Measurements from ENCODE around the gene ZNRF1. TPM values are rescaled to one million over a fixed set of nuclear protein-coding genes. Genes with fewer than 3 reads are reported as not detected.

The ZNRF1 gene
- total and polyA plus RNA-seq, 9 donors = 15.2 to 47.0 (median 45.2) TPM

DNA sequence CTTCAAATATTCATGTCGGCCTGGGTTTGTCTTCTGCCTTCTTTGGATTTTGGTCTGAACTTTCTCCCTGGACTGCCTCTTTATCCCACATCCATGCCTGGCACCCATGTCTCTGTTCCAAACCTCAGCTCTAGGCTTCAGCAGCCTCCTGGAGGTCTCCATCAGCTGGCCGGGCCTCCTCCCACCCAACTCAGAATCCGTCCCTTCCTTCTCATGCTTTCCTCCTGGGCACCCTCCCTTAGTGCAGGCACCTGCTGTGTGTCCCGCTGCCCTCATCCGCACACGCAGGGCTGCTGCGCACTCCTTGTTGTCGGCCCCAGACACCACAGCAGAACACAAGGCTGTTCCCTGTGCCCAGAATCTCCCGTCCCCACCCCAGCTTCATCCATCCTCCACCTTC is 103.8 kb downstream of the ZNRF1 start:
- Histone ChIP-seq H3K4me3 (ENCODE audit: low read length) (no peak overlapping the region), H3K9me3 (replicated peaks; ENCODE audit: control insufficient read depth, low read depth, low read length) (no peaks in the 10 kb centered on the region), H3K36me3 (ENCODE audit: control insufficient read depth, insufficient read depth, low read length) (peaks cover 17% of the 10 kb centered on the region), H3K4me1 (ENCODE audit: control insufficient read depth, insufficient read depth, low read length) (peaks cover 51% of the 10 kb centered on the region), H3K27ac (ENCODE audit: low read length) (no peak overlapping the region), H3K27me3 (ENCODE audit: control insufficient read depth, insufficient read depth, low read length) (no peaks in the 10 kb centered on the region)
- no peak for DNase-seq
- 94% methylated on average over 9 of the region's 9 CpGs for WGBS (ENCODE audit: insufficient coverage)

DNA sequence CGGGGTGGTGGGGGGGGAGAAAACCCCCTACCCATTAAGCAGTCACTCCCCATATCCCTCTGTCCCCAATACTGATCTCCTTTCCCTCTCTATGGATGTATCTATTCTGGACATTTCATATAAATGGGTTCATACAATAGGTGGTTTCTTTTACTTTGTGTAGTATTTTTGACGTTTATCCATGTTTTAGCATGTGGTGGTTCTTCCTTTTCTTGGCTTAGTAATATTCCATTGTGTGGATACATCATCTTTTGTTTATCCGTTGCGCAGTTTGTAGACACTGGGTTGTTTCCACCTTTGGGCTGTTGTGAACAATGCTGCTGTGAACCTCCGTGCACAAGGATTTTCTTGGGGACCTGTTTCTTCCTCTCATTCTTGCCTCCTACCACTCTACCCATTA is 105.2 kb downstream of the ZNRF1 start:
- DNase-seq = no peak
- no peaks in the 10 kb centered on the region for H3K27me3 ChIP-seq (ENCODE audit: control insufficient read depth, insufficient read depth, low read length)
- H3K4me3 ChIP-seq (ENCODE audit: low read length) = no peak overlapping the region
- H3K4me1 ChIP-seq (ENCODE audit: control insufficient read depth, insufficient read depth, low read length) = peaks cover 47% of the 10 kb centered on the region
- no peak overlapping the region for H3K27ac ChIP-seq (ENCODE audit: low read length)
- no CpG with 5 or more reads among the region's 5 CpGs for WGBS (ENCODE audit: insufficient coverage)
- H3K36me3 ChIP-seq (ENCODE audit: control insufficient read depth, insufficient read depth, low read length) = peaks cover 17% of the 10 kb centered on the region
- no peaks in the 10 kb centered on the region for H3K9me3 ChIP-seq (replicated peaks; ENCODE audit: control insufficient read depth, low read depth, low read length)

DNA sequence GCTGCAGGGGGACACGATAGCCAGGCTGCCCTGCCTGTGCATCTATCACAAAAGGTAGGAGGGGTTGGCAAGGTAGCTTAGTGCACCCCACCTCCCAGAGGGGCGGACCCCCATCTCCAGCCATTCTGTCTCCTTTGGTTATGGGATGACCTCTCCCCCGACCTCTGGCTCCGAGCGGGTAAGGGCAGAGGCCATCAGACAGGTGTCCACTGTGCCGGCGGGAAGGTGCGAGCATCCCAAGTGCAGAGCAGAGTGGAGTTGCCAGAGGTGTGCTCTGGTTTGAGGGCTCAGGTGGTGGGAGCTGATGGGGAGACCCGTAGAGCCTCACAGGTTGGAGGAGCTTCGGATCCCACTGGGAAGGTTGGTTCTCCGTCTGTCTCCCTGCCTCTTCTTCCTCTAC is 106.0 kb downstream of the ZNRF1 start:
- H3K27ac ChIP-seq (ENCODE audit: low read length) = no peak overlapping the region
- peaks cover 17% of the 10 kb centered on the region for H3K36me3 ChIP-seq (ENCODE audit: control insufficient read depth, insufficient read depth, low read length)
- H3K9me3 ChIP-seq (replicated peaks; ENCODE audit: control insufficient read depth, low read depth, low read length) = no peaks in the 10 kb centered on the region
- no peak overlapping the region for H3K4me3 ChIP-seq (ENCODE audit: low read length)
- 94% methylated on average over 6 of the region's 11 CpGs for WGBS (ENCODE audit: insufficient coverage)
- H3K27me3 ChIP-seq (ENCODE audit: control insufficient read depth, insufficient read depth, low read length) = no peaks in the 10 kb centered on the region
- DNase-seq = no peak
- H3K4me1 ChIP-seq (ENCODE audit: control insufficient read depth, insufficient read depth, low read length) = peaks cover 47% of the 10 kb centered on the region

DNA sequence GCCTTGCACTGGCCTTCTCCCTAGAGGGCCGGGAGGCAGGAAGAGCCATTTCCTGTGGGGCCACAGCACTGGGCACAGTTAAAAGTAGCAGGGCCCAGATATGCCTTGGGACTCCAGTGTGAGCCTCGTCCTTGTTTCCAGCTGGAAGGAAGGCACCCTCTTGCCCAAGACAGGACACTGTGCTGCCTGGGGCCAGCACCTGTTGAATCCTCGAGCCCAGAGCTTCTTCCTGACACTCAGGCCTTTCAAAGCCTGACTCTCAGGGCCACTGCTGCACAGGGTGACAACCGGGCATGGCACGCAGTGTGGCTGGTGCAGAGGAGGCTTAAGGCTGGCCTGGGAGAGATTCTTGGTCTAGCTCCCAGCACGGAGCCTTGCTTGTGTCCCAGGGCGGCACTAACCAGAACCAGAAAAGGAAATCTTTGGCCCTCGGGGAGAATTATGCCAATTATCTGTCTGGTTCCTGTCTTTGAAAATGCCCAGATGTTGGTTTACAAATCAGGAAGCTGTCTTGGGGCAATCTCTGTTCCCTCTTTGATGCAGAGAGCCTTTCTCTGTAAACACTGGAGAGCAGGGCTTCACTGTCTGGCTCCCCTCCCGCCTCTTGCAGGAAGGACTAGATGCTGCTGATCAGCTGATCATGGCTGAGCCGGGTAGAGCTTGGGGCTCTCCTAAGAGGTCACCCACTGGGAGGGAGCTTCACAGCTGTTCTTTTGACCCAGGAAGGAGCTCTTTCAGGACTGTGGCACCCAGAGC is 106.7 kb downstream of the ZNRF1 start:
- WGBS (ENCODE audit: insufficient coverage) = 56% methylated on average over 7 of the region's 10 CpGs
- no peak overlapping the region for H3K4me3 ChIP-seq (ENCODE audit: low read length)
- H3K4me1 ChIP-seq (ENCODE audit: control insufficient read depth, insufficient read depth, low read length) = peaks cover 47% of the 10 kb centered on the region
- peaks cover 17% of the 10 kb centered on the region for H3K36me3 ChIP-seq (ENCODE audit: control insufficient read depth, insufficient read depth, low read length)
- H3K9me3 ChIP-seq (replicated peaks; ENCODE audit: control insufficient read depth, low read depth, low read length) = no peaks in the 10 kb centered on the region
- DNase-seq = peak; percentile 68
- no peaks in the 10 kb centered on the region for H3K27me3 ChIP-seq (ENCODE audit: control insufficient read depth, insufficient read depth, low read length)
- no peak overlapping the region for H3K27ac ChIP-seq (ENCODE audit: low read length)

DNA sequence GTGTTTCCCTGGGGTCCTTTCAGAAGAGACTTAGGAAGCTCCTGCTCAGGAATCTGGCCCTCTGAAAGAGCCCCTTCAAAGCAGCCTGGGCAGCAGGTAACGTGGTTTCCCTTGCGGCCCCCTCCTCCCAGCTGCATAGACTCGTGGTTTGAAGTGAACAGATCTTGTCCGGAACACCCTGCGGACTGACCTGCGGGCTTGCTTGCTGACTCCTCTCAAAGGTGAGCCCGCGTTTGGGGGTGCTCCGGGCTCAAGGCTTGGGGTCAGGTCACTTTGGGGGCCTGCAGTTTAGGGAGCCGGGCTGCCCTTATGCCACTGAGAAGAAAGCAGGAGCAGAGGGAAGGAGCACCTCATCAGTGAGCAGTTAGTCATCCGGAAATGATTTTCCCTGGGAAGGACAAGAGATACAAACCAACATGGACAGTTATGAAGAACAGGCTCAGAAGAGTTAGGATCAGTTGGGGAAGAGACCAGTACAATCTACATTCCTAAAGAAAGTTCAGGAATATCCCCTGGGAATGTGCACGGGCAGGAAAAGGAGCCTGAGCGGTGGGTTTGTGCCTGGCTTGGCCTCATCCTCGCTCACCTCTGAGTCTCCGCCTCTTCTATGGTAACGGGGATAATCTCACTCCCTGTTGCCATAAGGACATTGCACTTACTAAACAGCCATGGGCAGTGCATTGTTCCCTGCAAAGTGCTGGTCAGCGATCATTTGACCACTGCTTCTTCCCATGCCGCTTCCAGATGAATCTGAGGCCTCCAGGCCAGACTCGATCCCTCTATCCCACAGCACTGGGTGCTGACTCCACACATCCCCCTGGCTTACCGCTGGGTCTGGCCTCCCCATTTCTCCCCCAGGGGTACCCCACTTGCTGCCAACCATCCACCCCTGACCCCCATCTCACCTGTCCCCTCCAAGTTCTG is 107.8 kb downstream of the ZNRF1 start:
- Histone ChIP-seq H3K36me3 (ENCODE audit: control insufficient read depth, insufficient read depth, low read length) (peaks cover 17% of the 10 kb centered on the region), H3K9me3 (replicated peaks; ENCODE audit: control insufficient read depth, low read depth, low read length) (no peaks in the 10 kb centered on the region), H3K4me1 (ENCODE audit: control insufficient read depth, insufficient read depth, low read length) (peaks cover 58% of the 10 kb centered on the region), H3K27me3 (ENCODE audit: control insufficient read depth, insufficient read depth, low read length) (no peaks in the 10 kb centered on the region), H3K27ac (ENCODE audit: low read length) (no peak overlapping the region), H3K4me3 (ENCODE audit: low read length) (no peak overlapping the region)
- WGBS (ENCODE audit: insufficient coverage) = 83% methylated on average over 18 of the region's 20 CpGs
- DNase-seq = no peak

DNA sequence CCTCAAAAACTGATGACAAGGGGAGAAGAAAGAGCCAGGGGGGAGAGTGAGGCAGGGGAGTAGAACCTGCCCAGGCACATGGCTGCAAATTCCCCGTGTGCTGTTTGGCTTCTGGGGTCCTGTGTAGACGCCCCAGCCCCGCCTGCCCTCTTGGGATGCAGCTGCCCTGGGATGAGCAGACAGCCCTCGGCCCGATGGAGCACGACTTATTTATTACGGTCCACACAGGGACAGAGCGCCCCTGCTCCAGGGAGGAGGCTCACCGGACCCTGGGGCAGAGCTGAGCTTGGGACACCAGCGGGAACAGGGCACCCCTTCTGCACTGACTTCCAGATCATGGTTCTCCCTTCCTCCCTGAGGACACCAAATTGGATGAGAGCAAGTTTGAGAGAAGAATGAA is 108.7 kb downstream of the ZNRF1 start:
- no peak overlapping the region for H3K27ac ChIP-seq (ENCODE audit: low read length)
- H3K4me1 ChIP-seq (ENCODE audit: control insufficient read depth, insufficient read depth, low read length) = peaks cover 67% of the 10 kb centered on the region
- H3K4me3 ChIP-seq (ENCODE audit: low read length) = no peak overlapping the region
- no peak for DNase-seq
- H3K27me3 ChIP-seq (ENCODE audit: control insufficient read depth, insufficient read depth, low read length) = no peaks in the 10 kb centered on the region
- 57% methylated on average over 7 of the region's 10 CpGs for WGBS (ENCODE audit: insufficient coverage)
- H3K9me3 ChIP-seq (replicated peaks; ENCODE audit: control insufficient read depth, low read depth, low read length) = no peaks in the 10 kb centered on the region
- H3K36me3 ChIP-seq (ENCODE audit: control insufficient read depth, insufficient read depth, low read length) = peaks cover 16% of the 10 kb centered on the region

DNA sequence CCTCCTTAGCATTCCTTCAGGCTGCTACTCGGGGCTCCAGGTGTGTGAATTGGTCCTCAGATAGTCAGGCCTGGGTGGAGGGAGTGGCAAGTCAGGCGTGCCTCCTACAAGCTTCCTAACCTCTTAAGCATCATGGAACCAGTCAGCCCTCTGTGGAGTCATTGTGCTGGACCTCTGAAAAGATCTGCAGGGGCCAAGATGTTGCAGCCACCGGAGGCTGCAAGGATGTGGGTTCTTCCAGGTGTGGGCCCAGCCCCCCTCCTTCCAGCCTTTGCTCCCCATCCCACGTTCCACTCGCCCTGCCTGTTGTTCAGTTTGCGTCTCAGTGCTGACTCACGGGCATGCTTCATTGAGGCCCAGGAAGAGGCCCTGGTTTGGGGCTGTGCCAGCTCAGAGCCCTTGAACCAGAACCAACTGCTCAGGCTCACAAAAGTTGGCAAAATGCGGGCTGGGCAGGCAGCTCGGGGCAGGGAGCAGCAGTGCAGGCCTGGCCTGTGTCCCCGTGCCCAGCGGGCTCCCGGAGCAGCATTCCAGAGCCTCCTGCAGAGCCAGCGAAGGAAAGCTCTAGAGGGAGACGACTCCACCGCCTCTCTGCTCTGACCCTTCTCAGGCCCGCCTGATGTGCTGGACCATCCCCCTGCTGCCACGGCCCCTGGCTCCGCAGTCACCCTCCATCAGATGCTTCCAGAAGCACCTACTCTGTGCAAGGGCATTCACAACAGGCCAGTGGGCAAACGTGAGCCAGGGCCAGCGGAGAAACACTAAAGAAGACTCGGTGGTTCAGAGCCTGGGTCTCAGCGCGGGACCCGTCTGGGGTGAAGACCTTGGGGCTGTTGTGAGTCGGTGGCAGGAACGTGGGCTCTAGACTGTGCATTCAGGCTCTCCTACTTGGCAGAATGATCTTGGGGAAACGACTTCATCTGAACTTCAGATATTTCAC is 110.2 kb downstream of the ZNRF1 start:
- WGBS (ENCODE audit: insufficient coverage) = 66% methylated on average over 19 of the region's 27 CpGs
- H3K4me3 ChIP-seq (ENCODE audit: low read length) = no peak overlapping the region
- H3K36me3 ChIP-seq (ENCODE audit: control insufficient read depth, insufficient read depth, low read length) = peaks cover 12% of the 10 kb centered on the region
- peak overlapping the region; percentile 98 for H3K27ac ChIP-seq (ENCODE audit: low read length)
- H3K27me3 ChIP-seq (ENCODE audit: control insufficient read depth, insufficient read depth, low read length) = no peaks in the 10 kb centered on the region
- H3K4me1 ChIP-seq (ENCODE audit: control insufficient read depth, insufficient read depth, low read length) = peaks cover 83% of the 10 kb centered on the region
- peak; percentile 81 for DNase-seq
- no peaks in the 10 kb centered on the region for H3K9me3 ChIP-seq (replicated peaks; ENCODE audit: control insufficient read depth, low read depth, low read length)

DNA sequence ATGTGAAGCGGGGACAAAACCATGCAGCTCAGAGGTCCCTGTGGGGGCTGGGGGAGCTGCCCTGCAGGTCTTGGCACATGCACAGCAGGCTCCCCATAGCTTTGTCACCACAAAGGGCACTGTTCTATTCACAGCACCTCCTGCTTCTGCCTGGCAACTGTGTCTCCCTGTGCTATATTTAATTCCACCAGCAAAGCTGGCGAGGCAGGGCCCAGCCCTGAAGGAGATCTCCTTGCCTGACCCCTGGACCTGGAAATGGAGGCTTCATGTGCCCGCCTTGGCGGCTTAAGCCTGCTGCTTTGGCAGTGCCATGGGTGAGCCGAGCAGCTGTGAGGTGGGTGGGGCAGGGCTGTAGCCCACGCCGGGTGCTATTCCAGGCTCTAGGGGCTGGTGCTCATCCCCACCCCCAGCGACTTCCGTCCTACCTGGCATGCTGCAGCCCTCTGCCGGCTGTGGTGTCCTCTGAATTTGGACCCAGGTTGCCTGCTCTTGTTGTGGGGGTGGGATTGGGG is 111.0 kb downstream of the ZNRF1 start:
- Histone ChIP-seq H3K4me3 (ENCODE audit: low read length) (no peak overlapping the region), H3K4me1 (ENCODE audit: control insufficient read depth, insufficient read depth, low read length) (peaks cover 83% of the 10 kb centered on the region), H3K27ac (ENCODE audit: low read length) (peak overlapping the region; percentile 98), H3K9me3 (replicated peaks; ENCODE audit: control insufficient read depth, low read depth, low read length) (no peaks in the 10 kb centered on the region), H3K36me3 (ENCODE audit: control insufficient read depth, insufficient read depth, low read length) (peaks cover 11% of the 10 kb centered on the region), H3K27me3 (ENCODE audit: control insufficient read depth, insufficient read depth, low read length) (no peaks in the 10 kb centered on the region)
- WGBS (ENCODE audit: insufficient coverage) = 96% methylated on average over 4 of the region's 10 CpGs
- peak; percentile 86 for DNase-seq

DNA sequence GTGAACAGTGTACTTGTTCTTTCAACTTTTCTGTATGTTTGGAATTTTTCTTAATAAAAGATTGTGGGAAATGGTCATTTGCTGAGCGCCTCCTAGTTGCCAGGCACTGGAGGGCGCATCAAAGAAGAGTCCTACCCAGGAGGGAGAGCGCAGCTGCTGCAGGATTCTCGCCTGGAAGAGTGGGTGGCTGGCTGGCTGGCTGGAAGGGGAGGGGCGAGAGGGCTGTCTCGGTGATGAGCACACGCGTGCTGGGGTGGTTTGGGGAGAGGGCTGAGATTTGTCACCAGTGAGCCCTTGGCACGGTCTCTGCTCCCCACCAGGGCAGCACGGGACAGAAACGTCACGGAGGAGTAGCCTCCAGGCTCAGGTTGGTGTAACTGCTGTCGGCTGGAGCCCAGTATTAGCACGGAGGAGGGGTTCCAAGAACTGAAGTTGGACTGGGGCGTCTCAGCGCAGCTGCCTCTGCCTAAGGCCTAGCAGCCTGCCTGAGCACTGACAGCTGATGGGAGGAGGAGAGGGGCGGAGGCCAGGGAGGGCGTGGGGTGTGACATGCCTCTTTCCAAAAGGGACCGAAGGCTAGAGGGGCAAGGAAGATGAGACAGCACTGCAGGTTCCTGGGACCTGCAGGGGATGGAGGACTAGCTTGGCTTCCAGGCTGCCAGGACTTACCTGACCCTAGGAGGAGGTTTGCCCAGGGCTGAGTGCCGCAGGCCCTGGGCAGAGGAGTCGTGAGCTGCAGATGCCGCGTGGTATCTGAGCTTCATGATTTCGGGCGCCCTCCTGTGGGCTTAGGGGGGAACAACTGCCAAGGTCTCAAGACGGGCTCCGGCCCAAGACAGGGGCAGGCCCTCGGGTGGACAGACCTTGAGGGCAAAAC is 112.1 kb downstream of the ZNRF1 start:
- WGBS (ENCODE audit: insufficient coverage) = 5% methylated on average over 28 of the region's 28 CpGs
- peaks cover 76% of the 10 kb centered on the region for H3K4me1 ChIP-seq (ENCODE audit: control insufficient read depth, insufficient read depth, low read length)

More for the DNA sequence above, 112.1 kb downstream of the ZNRF1 start:
- Histone ChIP-seq H3K36me3 (ENCODE audit: control insufficient read depth, insufficient read depth, low read length) (peaks cover 8% of the 10 kb centered on the region), H3K4me3 (ENCODE audit: low read length) (peak overlapping the region; percentile 20), H3K27ac (ENCODE audit: low read length) (peak overlapping the region; percentile 98), H3K27me3 (ENCODE audit: control insufficient read depth, insufficient read depth, low read length) (no peaks in the 10 kb centered on the region), H3K9me3 (replicated peaks; ENCODE audit: control insufficient read depth, low read depth, low read length) (no peaks in the 10 kb centered on the region)
- DNase-seq = peak; percentile 96

All from muscle of leg (tissue), 11 donors.